Peyer's patch (tissue), 4 donors: ENCODE measurements around the gene HEPN1. TPM values are rescaled to one million over a fixed set of nuclear protein-coding genes. Genes with fewer than 3 reads are reported as not detected.
"Not testable (repeated sequence)": the region's sequence is repeated elsewhere in the genome, so short reads cannot be mapped to it uniquely, and the experiment has no call there.

Experiments
- DNase-seq, 3 donors: peaks; one replicate each; pipeline ENCODE4 v3.0.0-alpha.2; 2017 to 2019
- H3K27ac ChIP-seq, 4 donors: fragments of 200-600 bp; sonication (generic); one replicate each; pipeline ENCODE4 v1.5.1; 2016 to 2019
- H3K27me3 ChIP-seq, 2 donors: fragments of 200-600 bp; sonication (generic); one replicate each; pipeline ENCODE4 v1.5.1; 2019
- H3K36me3 ChIP-seq, 3 donors: fragments of 200-600 bp; sonication (generic); one replicate each; pipeline ENCODE4 v1.5.1; 2016 to 2019
- H3K4me1 ChIP-seq, 4 donors: fragments of 200-600 bp; sonication (generic); one replicate each; pipeline ENCODE4 v1.5.1; 2016 to 2019
- H3K4me3 ChIP-seq, 4 donors: fragments of 200-600 bp; sonication (generic); 1 replicate in 3 of 4; 2 replicates in 1 of 4; pipeline ENCODE4 v1.5.1; 2016 to 2019; ENCODE audit warnings: mild to moderate bottlenecking in 1 of 4
- H3K9me3 ChIP-seq, 4 donors: fragments of 200-600 bp; sonication (generic); one replicate each; pipeline ENCODE4 v1.5.1; 2016 to 2019; ENCODE audit warnings: mild to moderate bottlenecking in 1 of 4
- CTCF ChIP-seq, 6 experiments: fragments of 450-650 bp in 4 of 6; fragments of 200-600 bp in 2 of 6; sonication (generic) in 1 of 6; IDR thresholded peaks; one replicate each; pipeline ENCODE4 v1.5.1; 2017 to 2019; ENCODE audit warnings: antibody characterized with exemption in 6 of 6, mild to moderate bottlenecking in 3 of 6, moderate library complexity in 1 of 6
- POLR2A ChIP-seq, 2 donors: fragments of 450-650 bp; IDR thresholded peaks; one replicate each; pipeline ENCODE4 v1.5.1; 2017; ENCODE audit warnings: antibody characterized with exemption in 2 of 2, mild to moderate bottlenecking in 2 of 2, moderate library complexity in 2 of 2
- total RNA-seq, 4 donors: library from RNA; depleted of rRNA; stranded (reverse); fragments of >200 nt; gene quantifications; one replicate each; pipeline ENCODE4 v1.1.0, GENCODE V29; 2016

Gene HEPN1
- total RNA-seq, 4 donors from 2014 or later, result not detected

- peaks cover 0 to 7% (median 0%) of the 10 kb centered on the region in 4 donors for H3K4me1 ChIP-seq
- peak overlapping the region in 1 of 4 donors; percentile 76 for H3K4me3 ChIP-seq
- DNase-seq, result no peak
- no peaks in the 10 kb centered on the region for H3K27me3 ChIP-seq
- H3K9me3 ChIP-seq, result no peaks in the 10 kb centered on the region
- no peaks in the 10 kb centered on the region for H3K36me3 ChIP-seq
- TF ChIP-seq CTCF (IDR thresholded peaks at IDR 0.05) (no peak), POLR2A (IDR thresholded peaks at IDR 0.05) (no peak)
- no peak overlapping the region for H3K27ac ChIP-seq
Observed at GRCh38 chr11:124955035-124955434, 36.0 kb downstream of the HEPN1 start.

- TF ChIP-seq POLR2A (IDR thresholded peaks at IDR 0.05) (no peak), CTCF (IDR thresholded peaks at IDR 0.05) (peak; percentile 43 to 91 (median 72))
- no peak overlapping the region for H3K27ac ChIP-seq
- no peaks in the 10 kb centered on the region for H3K36me3 ChIP-seq
- DNase-seq, result no peak
- no peak overlapping the region for H3K4me3 ChIP-seq
- no peaks in the 10 kb centered on the region for H3K27me3 ChIP-seq
- no peaks in the 10 kb centered on the region for H3K9me3 ChIP-seq
- H3K4me1 ChIP-seq, result no peaks in the 10 kb centered on the region
Observed at GRCh38 chr11:124961972-124962609, 43.0 kb downstream of the HEPN1 start.

GRCh38 chr11:124968197-124968596 lies 49.1 kb downstream of the HEPN1 start:
- not testable (repeated sequence) for H3K27me3 ChIP-seq, H3K4me3 ChIP-seq, H3K36me3 ChIP-seq, H3K27ac ChIP-seq, H3K4me1 ChIP-seq, DNase-seq, H3K9me3 ChIP-seq

Other genes with a start within 250 kb of the HEPN1 start
- gene SIAE, start 245.5 kb upstream of the HEPN1 start, total RNA-seq, result 10 to 100 TPM in 3 of 4 donors, 1 to 10 TPM in 1; 9.9 to 88.8 (median 50.8) TPM
- gene SPA17, start 245.3 kb upstream of the HEPN1 start, total RNA-seq, result 1 to 10 TPM in 2 of 4 donors, under 1 TPM in 1, not detected in 1; 0.88 to 3.6 (median 1.1) TPM
- gene NRGN, start 179.3 kb upstream of the HEPN1 start, total RNA-seq, result 10 to 100 TPM in 1 of 4 donors, under 1 TPM in 1, not detected in 2; 0.67 to 10.7 TPM
- not detected for gene VSIG2, start 167.0 kb upstream of the HEPN1 start, total RNA-seq
- gene ESAM, start 157.0 kb upstream of the HEPN1 start, total RNA-seq, result 10 to 100 TPM in 1 of 4 donors, 1 to 10 TPM in 3; 1.2 to 11.1 (median 6.6) TPM
- gene MSANTD2, start 118.8 kb upstream of the HEPN1 start, total RNA-seq, result 10 to 100 TPM; 16.5 to 33.8 (median 17.3) TPM
- gene ROBO3, start 53.8 kb upstream of the HEPN1 start, total RNA-seq, result 10 to 100 TPM in 2 of 4 donors, 1 to 10 TPM in 2; 3.6 to 49.5 (median 16.1) TPM
- 10 to 100 TPM in 1 of 4 donors, 1 to 10 TPM in 3; 3.7 to 20.6 (median 5.4) TPM for gene ROBO4, start 21.4 kb upstream of the HEPN1 start, total RNA-seq
- gene HEPACAM, start 16.8 kb downstream of the HEPN1 start, total RNA-seq, result 1 to 10 TPM in 1 of 4 donors, under 1 TPM in 1, not detected in 2; 0.67 to 1.7 TPM
- 1 to 10 TPM in 2 of 4 donors, under 1 TPM in 2; 0.35 to 7.4 (median 1.8) TPM for gene CCDC15, start 35.0 kb downstream of the HEPN1 start, total RNA-seq
- gene SLC37A2, start 144.1 kb downstream of the HEPN1 start, total RNA-seq, result 1 to 10 TPM in 3 of 4 donors, under 1 TPM in 1; 0.88 to 6.6 (median 2.6) TPM
- gene TMEM218, start 192.4 kb downstream of the HEPN1 start, total RNA-seq, result 10 to 100 TPM; 11.4 to 19.2 (median 15.4) TPM
- 1 to 10 TPM in 2 of 4 donors, not detected in 2; 1.4 to 8.3 TPM for gene PKNOX2, start 245.5 kb downstream of the HEPN1 start, total RNA-seq